Activated CD8-positive, alpha-beta memory T cell treated with anti-CD3 and anti-CD28 coated beads for 48 hours (primary cell): ENCODE measurements around the gene CATSPERE.
"Not testable (repeated sequence)": the region's sequence is repeated elsewhere in the genome, so short reads cannot be mapped to it uniquely, and the experiment has no call there.

ENCODE experiments used
- DNase-seq, 3 experiments: peaks; one replicate each; pipeline ENCODE4 v3.0.0-alpha.2; 2020; ENCODE audit warnings: low read depth in 2 of 3, low spot score in 2 of 3

The CATSPERE gene

DNA sequence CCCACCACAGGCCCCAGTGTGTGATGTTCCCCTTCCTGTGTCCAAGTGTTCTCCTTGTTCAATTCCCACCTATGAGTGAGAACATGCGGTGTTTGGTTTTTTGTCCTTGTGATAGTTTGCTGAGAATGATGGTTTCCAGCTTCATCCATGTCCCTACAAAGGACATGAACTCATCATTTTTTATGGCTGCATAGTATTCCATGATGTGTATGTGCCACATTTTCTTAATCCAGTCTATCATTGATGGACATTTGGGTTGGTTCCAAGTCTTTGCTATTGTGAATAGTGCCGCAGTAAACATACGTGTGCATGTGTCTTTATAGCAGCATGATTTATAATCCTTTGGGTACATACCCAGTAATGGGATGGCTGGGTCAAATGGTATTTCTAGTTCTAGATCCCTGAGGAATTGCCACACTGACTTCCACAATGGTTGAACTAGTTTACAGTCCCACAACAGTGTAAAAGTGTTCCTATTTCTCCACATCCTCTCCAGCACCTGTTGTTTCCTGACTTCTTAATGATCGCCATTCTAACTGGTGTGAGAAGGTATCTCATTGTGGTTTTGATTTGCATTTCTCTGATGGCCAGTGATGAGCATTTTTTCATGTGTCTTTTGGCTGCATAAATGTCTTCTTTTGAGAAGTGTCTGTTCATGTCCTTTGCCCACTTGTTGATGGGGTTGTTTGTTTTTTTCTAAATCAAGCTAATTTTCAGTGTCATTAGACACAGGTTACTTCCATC, 200.7 kb downstream of the CATSPERE start:
- not testable (repeated sequence) for DNase-seq

DNA sequence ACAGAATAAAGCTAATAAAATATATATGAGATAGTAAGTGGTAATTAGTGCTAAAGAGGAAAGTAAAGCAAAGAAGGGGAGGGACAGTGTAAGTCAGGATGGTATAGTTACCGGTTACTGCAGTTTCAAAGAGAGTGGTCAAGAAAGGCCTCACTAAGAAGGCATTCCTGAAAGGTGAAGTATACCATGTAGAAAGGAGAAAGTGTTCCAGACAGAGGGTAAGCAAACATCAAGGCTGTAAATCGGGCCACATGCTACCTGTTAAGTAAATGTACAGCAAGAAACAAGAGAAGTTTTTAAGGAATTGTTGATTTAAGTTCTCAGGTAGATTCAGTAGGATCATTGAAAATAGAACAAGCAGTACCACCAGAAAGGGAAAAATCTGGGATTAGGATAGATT, 201.5 kb downstream of the CATSPERE start:
- DNase-seq, result no peak

DNA sequence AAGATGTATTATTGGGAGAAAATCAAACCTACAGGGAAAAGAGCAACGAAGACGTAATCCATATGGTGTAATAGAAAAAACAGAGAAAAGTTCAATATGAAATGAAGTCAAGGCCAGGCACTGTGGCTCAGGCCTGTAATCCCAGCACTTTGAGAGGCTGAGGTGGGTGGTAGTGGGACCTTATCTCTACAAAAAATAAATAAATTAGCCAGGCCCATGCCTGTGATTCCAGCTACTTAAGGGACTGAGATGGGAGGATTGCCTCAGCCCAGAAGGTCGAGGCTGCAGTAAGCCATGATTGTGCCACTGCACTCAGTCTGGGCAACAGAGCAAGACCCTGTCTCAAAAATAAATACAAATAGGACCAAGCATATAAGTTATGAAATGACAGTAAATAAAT, 203.3 kb downstream of the CATSPERE start:
- no peak for DNase-seq

DNA sequence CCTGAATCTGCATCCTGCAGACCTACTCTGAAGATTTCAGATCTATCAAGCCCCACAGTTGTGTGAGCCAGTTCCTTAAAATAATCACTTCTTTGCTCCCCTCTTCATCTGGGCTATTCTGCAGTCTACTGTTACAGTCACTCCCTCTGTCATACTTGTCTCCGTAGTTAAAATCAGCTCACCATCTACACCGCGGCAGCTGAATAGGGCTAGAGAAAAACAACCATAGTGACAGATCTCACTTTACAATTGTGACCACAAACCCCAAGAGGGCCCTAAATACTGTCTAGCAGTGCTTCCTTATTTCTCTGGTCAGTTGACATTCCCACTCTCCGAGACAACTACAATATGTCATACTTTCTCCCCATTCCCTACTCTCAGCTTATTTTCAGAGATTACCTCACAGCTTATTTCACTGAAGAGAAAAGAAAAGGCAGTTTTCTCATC, 204.7 kb downstream of the CATSPERE start:
- DNase-seq, result no peak

DNA sequence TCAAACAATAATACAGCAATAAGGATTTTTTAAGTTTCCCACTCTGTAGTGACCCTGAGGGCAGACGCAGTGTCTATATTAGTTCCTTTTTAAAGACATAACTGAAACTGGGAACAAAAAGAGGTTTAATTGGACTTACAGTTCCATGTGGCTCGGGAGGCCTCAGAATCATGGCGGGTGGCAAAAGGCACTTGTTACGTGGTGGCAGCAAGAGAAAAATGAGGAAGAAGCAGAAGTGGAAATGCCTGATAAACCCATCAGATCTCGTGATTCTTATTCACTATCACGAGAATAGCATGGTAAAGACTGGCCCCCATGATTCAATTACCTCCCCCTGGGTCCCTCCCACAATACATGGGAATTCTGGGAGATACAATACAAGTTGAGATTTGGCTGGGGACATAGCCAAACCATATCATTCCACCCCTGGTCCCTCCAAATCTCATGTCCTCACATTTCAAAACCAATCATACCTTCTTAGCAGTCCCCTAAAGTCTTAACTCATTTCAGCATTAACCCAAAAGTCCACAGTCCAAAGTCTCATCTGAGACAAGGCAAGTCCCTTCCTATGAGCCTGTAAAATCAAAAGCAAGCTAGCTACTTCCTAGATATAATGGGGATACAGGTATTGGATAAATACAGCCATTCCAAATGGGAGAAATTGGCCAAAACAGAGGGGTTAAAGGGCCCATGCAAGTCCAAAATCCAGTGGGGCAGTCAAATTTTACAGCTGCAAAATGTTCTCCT, 205.8 kb downstream of the CATSPERE start:
- DNase-seq, result not testable (repeated sequence)

DNA sequence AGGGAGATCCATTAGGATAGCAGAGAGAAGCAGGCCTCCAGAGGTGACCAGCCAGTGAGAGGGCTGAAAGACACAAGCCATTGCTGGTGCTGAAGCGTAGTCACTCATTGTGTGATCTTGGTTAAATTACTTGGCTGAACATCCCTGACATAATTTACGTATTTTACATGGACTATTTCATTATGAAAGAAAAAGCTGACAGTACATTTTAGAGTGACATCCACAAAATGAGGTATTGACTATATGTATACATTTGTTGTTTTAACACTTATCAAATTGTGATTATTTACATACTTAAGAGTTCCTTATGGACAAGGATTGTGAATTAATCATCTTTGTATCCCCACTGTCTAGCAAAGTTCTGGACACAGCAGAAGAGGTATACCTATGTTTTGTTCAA, 206.7 kb downstream of the CATSPERE start:
- DNase-seq, result no peak

DNA sequence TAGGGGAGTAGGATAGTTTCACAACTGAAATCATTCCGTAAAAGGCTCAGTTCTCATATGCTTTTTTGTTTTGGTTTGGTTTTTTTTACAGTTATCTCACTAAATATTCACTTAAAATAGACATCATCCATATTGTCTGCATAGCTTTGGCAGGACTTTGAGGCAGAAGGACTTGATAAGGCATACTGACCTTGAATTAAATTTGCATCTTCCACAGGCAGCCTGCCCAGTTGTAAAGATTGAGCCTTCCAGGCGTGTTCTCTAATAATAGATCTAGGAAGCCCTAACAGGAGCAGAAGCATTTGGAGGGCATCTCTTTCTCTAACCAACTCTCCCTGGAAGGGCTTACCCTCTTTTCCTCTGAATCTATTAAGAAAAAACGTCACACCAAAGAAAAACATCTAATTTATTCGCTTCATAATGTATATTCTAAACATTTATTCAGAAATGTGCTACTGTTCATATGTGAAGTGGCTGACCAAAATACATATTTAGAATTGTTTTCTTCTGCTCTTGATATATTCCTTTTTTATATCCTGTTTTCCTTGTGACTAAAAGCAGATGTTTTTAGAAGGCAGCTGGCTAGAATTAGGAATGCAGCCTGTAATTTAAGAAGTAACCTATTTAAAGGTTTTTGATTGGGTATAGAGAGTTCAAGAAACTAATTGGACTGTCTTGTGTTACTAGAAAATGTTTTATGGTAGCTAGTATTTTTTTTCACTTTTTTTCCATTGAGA, 212.0 kb downstream of the CATSPERE start:
- no peak for DNase-seq

DNA sequence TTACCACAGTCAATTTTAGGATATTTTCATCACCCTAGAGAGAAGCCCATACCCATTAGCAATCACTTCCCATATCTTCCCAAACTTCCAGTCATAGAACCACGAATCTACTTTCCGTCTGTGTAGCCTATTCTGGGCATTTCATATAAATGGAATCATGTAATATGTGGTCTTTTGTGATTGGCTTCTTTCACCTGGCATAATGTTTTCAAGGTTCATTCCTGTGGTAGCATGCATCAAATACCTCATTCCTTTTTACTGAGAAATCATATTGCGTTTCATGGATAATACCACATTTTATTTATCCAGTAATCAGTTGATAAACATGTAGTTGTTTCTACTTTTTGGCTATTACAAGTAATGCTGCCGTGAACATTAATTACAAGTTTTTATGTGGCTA, 213.4 kb downstream of the CATSPERE start:
- no peak for DNase-seq

DNA sequence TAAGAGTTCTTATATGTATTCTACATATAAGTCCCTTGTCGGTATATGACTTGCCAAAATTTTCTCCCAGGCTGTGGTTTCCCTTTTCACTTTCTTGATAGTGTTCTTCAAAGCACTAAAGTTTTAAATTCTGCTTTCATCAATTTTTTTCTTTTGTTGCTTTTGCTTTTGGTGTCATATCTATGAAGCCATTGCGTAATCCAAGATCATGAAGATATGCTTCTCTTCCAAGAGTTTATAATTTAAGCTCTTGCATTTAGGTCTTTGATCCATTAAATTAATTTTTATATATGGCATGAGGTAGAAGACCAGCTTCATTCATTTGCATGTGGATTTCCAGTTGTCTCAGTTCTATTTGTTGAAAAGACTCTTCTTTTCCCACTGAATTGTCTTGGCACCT, 214.1 kb downstream of the CATSPERE start:
- no peak for DNase-seq

DNA sequence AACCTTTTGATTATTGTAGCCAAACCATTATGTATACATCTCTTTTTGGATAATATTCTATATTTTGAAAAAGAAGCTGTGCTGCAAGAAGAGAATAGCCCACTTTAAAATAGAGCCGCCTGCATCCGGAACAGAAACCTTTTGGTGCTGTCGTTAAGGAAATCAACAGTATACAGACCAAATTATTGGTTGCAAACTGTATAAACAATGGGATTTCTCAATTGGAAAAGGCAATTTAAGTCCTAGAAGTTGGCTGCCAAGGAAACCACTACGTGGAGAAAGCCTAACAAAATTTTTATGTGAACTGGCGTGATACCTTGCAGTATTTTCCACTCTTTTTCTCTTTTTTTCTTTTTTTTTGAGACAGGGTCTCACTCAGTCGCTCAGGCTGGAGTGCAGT, 217.6 kb downstream of the CATSPERE start:
- DNase-seq, result no peak

DNA sequence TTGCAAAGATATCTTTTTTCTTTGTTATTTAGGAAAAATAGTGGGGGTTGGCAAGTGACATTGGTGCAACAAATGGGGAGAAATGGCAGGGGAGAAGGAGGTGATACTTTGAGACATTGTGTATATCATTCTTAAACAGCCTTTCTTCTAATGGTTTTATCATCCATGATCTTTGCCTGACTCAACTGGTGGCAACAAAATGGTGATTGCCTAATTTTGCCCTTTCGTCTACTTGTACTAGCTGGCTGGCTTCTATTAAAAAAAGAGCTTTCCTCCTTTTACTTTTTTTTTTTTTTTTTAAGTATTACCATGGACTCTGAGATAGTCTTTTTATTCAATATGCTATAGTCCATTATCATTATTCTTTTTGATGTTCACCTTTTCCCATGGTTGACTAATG, 219.6 kb downstream of the CATSPERE start:
- no peak for DNase-seq

DNA sequence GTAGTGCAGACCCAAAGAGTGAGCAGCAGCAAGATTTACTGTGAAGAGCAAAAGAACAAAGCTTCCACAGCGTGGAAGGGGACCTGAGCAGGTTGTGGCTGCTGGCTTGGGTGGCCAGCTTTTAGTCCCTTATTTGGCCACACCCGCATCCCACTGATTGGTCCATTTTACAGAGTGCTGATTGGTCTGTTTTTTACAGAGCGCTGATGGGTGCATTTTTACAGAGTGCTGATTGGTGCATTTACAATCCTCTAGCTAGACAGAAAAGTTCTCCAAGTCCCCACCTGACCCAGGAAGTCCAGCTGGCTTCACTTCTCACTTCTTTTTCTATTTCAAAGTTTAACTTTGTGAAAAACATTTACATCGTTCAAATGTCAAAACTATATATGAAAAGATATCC, 221.0 kb downstream of the CATSPERE start:
- DNase-seq, result not testable (repeated sequence)
